Spleen (tissue), 11 donors: ENCODE data around the gene DOCK1. TPM values are rescaled to one million over a fixed set of nuclear protein-coding genes. Genes with fewer than 3 reads are reported as not detected.

Experiments
- DNase-seq: peaks from one replicate; pipeline ENCODE4 v3.0.0-alpha.2; 2020
- H3K27ac ChIP-seq, 8 donors: fragments of 200-600 bp; sonication (generic) in 7 of 8; 1 replicate in 4 of 8; 2 replicates in 4 of 8; pipeline versions ENCODE4 v1.5.0 to v1.8.0; 2016 to 2021; ENCODE audit warnings: inconsistent platforms in 4 of 8, mild to moderate bottlenecking in 4 of 8, moderate library complexity in 1 of 8
- H3K27me3 ChIP-seq, 7 donors: fragments of 200-600 bp; sonication (generic) in 6 of 7; replicated peaks in 1 of 7; 1 replicate in 4 of 7; 2 replicates in 3 of 7; pipeline versions ENCODE4 v1.5.0 to v1.8.0; 2016 to 2021; ENCODE audit warnings: inconsistent platforms in 3 of 7, mild to moderate bottlenecking in 1 of 7
- H3K36me3 ChIP-seq, 6 donors: fragments of 200-600 bp; sonication (generic) in 5 of 6; 1 replicate in 4 of 6; 2 replicates in 2 of 6; pipeline versions ENCODE4 v1.5.0 to v1.8.0; 2016 to 2021; ENCODE audit warnings: inconsistent platforms in 2 of 6
- H3K4me1 ChIP-seq, 6 donors: fragments of 200-600 bp; sonication (generic) in 5 of 6; 1 replicate in 3 of 6; 2 replicates in 3 of 6; pipeline versions ENCODE4 v1.5.0 to v1.8.0; 2016 to 2021; ENCODE audit warnings: inconsistent platforms in 3 of 6
- H3K4me3 ChIP-seq, 8 donors: fragments of 200-600 bp; sonication (generic) in 7 of 8; 1 replicate in 4 of 8; 2 replicates in 4 of 8; pipeline versions ENCODE4 v1.5.0 to v1.8.0; 2016 to 2021; ENCODE audit warnings: inconsistent platforms in 4 of 8, mild to moderate bottlenecking in 4 of 8, moderate library complexity in 2 of 8
- H3K9me3 ChIP-seq, 8 donors: fragments of 200-600 bp; sonication (generic) in 7 of 8; 1 replicate in 4 of 8; 2 replicates in 4 of 8; pipeline versions ENCODE4 v1.5.0 to v1.8.0; 2016 to 2021; ENCODE audit warnings: inconsistent platforms in 4 of 8
- POLR2A ChIP-seq, 3 donors: fragments of 450-650 bp; IDR thresholded peaks; one replicate each; pipeline ENCODE4 v1.5.1; 2017; ENCODE audit warnings: antibody characterized with exemption in 3 of 3, mild to moderate bottlenecking in 1 of 3
- POLR2AphosphoS5 ChIP-seq, 3 donors: sonication (generic); formaldehyde crosslinking; IDR thresholded peaks; one replicate each; pipeline ENCODE4 v1.5.1; 2017; ENCODE audit warnings: antibody characterized with exemption in 3 of 3
- WGBS, 5 donors: extraction: QIAGEN DNeasy Blood & Tissue Kit in 3 of 5; methylation state at CpG; one replicate each; pipeline versions ENCODE4 v1.1.5 to v1.1.7; 2013 to 2018; 5-methylcytosine and 5-hydroxymethylcytosine counted together
- intact Hi-C: fragments of 100-400 bp; cut with DNase I; formaldehyde crosslinking; loops from one replicate; pipeline ENCODE4 v1.15.0; 2023; ENCODE audit warnings: low total_unique reads
- polyA plus RNA-seq, 3 donors: library from polyadenylated mRNA; stranded (reverse); fragments of 200-250 nt; gene quantifications; one replicate each; pipeline ENCODE4 v1.2.1, GENCODE V29; 2013
- total RNA-seq, 7 donors: library from RNA; depleted of rRNA in 3 of 7; stranded (reverse); fragments of >200 nt in 3 of 7; fragmentation: NEBNext Ultra II Directional in 4 of 7; extraction: Animal tissue kit (Norgen Biotek cat#: 25700) in 4 of 7; gene quantifications; one replicate each; pipeline versions ENCODE4 v1.1.0 to v1.2.1, GENCODE V29; 2016 to 2021
- TF ChIP-seq, protein P1 (sequence below), 11 experiments: fragments of 200-600 bp in 7 of 11; fragments of 450-650 bp in 4 of 11; sonication (generic) in 4 of 11; IDR thresholded peaks in 8 of 11; conservative IDR thresholded peaks in 3 of 11; 1 replicate in 7 of 11; 2 replicates in 4 of 11; pipeline versions ENCODE4 v1.4.0 to v1.8.0; 2016 to 2021; ENCODE audit warnings: antibody characterized with exemption in 11 of 11, inconsistent platforms in 4 of 11, mild to moderate bottlenecking in 1 of 11
- donor health status: healthy with polysubstance abuse.
- donor health status: DM: no; HTN: no; CAD: no; lungs with moderate emphysema.
- donor health status: DM: no; HTN: no; CAD: no.
- donor health status: Bipolar disorder and iron deficiency.
- donor health status: healthy.
- donor health status: DM: no; HTN: no; CAD: no.
- donor health status: DM: yes; HTN: yes; CAD: no.

Gene DOCK1
- total and polyA plus RNA-seq, 10 donors: 2.2 to 40.5 (median 25.1) TPM

DNA sequence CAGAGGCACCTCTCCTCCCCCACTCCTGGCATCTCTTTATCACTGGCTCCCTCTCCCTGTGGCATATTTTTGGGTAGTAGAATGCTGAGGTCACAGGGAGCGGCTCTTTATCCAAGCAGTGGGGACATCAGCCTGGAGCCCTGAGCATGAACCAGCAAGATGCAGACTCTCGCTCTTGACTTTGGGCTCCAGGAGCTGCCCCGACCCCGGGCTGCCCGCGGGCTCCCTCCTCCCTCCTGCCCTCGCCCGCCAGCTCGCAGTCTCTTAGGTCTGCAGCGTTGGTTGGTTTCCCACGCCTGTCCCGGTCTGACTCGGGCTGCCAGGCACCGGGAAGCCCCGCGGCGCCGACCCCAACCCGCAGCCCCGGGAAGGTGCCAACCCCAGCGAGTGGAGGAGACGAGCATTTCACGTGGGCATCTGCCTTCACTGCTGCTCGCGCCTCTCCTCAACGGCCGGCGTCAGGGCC lies 289.8 kb downstream of the DOCK1 start:
- WGBS, 5 donors: 3 to 5% (median 4%) methylated on average over 24 to 28 of the region's 28 CpGs
- H3K36me3 ChIP-seq: no peaks in the 10 kb centered on the region
- H3K27ac ChIP-seq: no peak overlapping the region
- TF ChIP-seq, protein P1, sequence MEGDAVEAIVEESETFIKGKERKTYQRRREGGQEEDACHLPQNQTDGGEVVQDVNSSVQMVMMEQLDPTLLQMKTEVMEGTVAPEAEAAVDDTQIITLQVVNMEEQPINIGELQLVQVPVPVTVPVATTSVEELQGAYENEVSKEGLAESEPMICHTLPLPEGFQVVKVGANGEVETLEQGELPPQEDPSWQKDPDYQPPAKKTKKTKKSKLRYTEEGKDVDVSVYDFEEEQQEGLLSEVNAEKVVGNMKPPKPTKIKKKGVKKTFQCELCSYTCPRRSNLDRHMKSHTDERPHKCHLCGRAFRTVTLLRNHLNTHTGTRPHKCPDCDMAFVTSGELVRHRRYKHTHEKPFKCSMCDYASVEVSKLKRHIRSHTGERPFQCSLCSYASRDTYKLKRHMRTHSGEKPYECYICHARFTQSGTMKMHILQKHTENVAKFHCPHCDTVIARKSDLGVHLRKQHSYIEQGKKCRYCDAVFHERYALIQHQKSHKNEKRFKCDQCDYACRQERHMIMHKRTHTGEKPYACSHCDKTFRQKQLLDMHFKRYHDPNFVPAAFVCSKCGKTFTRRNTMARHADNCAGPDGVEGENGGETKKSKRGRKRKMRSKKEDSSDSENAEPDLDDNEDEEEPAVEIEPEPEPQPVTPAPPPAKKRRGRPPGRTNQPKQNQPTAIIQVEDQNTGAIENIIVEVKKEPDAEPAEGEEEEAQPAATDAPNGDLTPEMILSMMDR (IDR thresholded peaks at IDR 0.05 in 8 of 11, conservative IDR thresholded peaks at IDR 0.05 in 3 of 11): no peak
- TF ChIP-seq POLR2AphosphoS5 (IDR thresholded peaks at IDR 0.05): no peak
- TF ChIP-seq POLR2A (IDR thresholded peaks at IDR 0.05): no peak
- intact Hi-C loops: no loop called here
- H3K27me3 ChIP-seq: peaks cover 0 to 57% (median 17%) of the 10 kb centered on the region in 7 donors
- no peak for DNase-seq
- peak overlapping the region in 6 of 8 donors; percentile 20 to 61 (median 37) for H3K4me3 ChIP-seq
- peaks cover 0 to 27% (median 14%) of the 10 kb centered on the region in 6 donors for H3K4me1 ChIP-seq
- H3K9me3 ChIP-seq: no peaks in the 10 kb centered on the region

DNA sequence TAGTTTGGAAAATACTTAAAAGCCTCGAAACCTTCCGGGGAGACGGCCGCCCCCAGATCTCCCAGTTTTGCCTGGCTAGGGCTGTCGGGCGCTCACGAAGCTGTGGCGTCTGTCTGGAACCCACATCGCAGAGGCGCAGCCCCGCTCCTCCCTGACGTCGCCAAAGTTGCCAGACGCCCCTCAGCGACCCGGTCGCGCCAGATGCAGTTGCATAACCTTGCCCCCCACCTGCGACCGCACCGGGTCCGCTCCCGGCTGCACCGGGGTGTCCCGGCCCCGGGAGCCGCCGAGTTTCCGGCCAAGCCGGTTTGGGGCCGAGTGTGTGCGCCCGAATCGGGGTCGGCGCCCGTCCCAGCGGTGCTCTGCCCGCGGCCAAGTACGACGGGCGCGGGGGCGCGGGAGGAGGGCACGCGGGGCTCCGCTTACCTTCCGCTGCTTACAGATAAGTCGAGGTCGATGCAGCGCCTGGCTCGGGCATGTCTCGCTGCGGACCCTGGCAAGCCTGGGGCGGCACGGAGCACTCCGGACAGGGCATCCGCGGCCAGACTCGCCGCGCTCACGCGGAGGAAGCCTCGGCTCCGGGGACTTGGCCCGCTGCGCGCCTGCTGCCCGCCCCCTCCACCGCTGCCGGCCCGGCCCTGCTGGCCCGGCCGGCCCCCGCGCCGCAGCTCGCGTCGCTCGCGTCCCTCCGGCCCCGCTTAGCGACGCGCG lies 290.5 kb downstream of the DOCK1 start:
- TF ChIP-seq POLR2A (IDR thresholded peaks at IDR 0.05) (no peak), POLR2AphosphoS5 (IDR thresholded peaks at IDR 0.05) (no peak)
- TF ChIP-seq, protein P1 (IDR thresholded peaks at IDR 0.05 in 8 of 11, conservative IDR thresholded peaks at IDR 0.05 in 3 of 11): no peak
- DNase-seq: no peak
- peaks cover 0 to 27% (median 14%) of the 10 kb centered on the region in 6 donors for H3K4me1 ChIP-seq
- H3K27me3 ChIP-seq: peaks cover 0 to 57% (median 17%) of the 10 kb centered on the region in 7 donors
- no peaks in the 10 kb centered on the region for H3K9me3 ChIP-seq
- intact Hi-C loops: no loop called here
- 0 to 11% (median 2%) methylated on average over 20 to 91 of the region's 91 CpGs for WGBS, 5 donors
- H3K36me3 ChIP-seq: no peaks in the 10 kb centered on the region
- no peak overlapping the region for H3K27ac ChIP-seq
- H3K4me3 ChIP-seq: peak overlapping the region in 7 of 8 donors; percentile 20 to 61 (median 36)

DNA sequence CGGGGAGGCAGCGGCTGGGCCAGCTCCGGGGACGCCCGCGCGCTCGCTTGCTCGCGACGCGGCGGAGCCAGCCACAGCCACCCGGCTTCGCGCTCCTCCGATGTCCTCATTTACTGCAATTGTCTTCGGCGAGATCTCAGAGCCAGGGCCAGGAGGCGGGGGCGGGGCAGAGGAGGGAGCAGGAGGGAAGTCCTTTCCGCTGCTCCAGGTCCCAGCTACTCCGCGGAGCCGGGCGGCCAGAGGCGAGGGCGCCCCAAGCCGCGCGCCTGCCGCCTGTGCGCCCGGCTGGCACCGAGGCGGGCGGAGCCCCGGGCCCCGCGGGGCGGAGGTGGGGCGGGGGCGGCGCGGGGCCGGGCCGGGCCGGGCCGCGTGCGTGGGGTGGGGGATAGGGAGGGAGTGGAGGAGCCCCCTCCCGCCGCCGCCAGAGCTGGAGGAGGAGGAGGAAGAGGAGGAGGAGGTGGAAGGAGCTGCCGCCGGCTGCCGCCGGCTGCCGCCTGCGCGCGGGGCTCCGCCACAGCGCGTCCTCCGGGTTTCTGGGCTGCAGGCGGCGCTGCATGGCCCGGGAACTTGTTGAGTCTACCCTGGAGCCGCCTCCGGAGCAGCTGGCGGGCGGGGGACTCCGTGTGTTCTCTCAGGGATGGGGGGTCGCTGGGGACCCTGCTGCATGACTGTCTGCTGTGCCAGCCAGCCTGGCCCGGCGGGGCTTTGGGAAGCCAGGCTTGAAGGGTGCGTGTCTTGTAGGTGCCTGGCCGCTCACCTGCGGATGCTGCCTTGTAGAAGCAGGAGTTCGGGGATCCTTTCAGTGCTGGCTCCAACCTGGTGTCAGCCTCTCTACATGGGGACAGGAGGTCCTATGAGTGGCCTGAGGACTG lies 291.3 kb downstream of the DOCK1 start, which contains the start of gene INSYN2A:
Gene INSYN2A (minus strand): TSS at position 310 of the 872 bp plus-strand sequence. CDS start 20,196 bp downstream, outside the sequence.
- peaks cover 0 to 57% (median 17%) of the 10 kb centered on the region in 7 donors for H3K27me3 ChIP-seq
- intact Hi-C loops: no loop called here
- H3K36me3 ChIP-seq: no peaks in the 10 kb centered on the region
- no peak within 1 kb of the TSS for H3K27ac ChIP-seq
- TF ChIP-seq POLR2A (IDR thresholded peaks at IDR 0.05): no peak
- TF ChIP-seq POLR2AphosphoS5 (IDR thresholded peaks at IDR 0.05): no peak
- TF ChIP-seq, protein P1 (IDR thresholded peaks at IDR 0.05 in 8 of 11, conservative IDR thresholded peaks at IDR 0.05 in 3 of 11): no peak
- H3K4me1 ChIP-seq: peaks cover 0 to 27% (median 14%) of the 10 kb centered on the region in 6 donors
- no peak for DNase-seq
- peak within 1 kb of the TSS in 7 of 8 donors; percentile 20 to 61 (median 36) for H3K4me3 ChIP-seq
- 7 to 16% (median 8%) methylated on average over 29 to 81 of the region's 81 CpGs for WGBS, 5 donors
- no peaks in the 10 kb centered on the region for H3K9me3 ChIP-seq
